ENCODE data around the gene GOLGA6L7.
A peak's percentile ranks its signal among the peaks of the same experiment; 100 is the strongest.
"Not testable (repeated sequence)": the region's sequence is repeated elsewhere in the genome, so short reads cannot be mapped to it uniquely, and the experiment has no call there.

The GOLGA6L7 gene

GRCh38 chr15:28847247-28847646 is 1.2 kb downstream of the GOLGA6L7 start:
- H3K27ac ChIP-seq (ENCODE audit: poor library complexity, severe bottlenecking); H3K36me3 ChIP-seq (ENCODE audit: low read depth): not testable (repeated sequence)
- ATAC-seq (ENCODE audit: low read depth): peak; percentile 76

GRCh38 chr15:28844147-28844546 is 4.3 kb downstream of the GOLGA6L7 start:
- H3K4me1 ChIP-seq (ENCODE audit: insufficient read depth, poor library complexity, severe bottlenecking); H3K4me3 ChIP-seq (ENCODE audit: severe bottlenecking); H3K9me3 ChIP-seq (ENCODE audit: severe bottlenecking); ATAC-seq (ENCODE audit: low read depth); H3K36me3 ChIP-seq (ENCODE audit: low read depth); DNase-seq (ENCODE audit: low spot score); H3K27me3 ChIP-seq (ENCODE audit: insufficient read depth, poor library complexity, severe bottlenecking); H3K27ac ChIP-seq (ENCODE audit: poor library complexity, severe bottlenecking): not testable (repeated sequence)

More at GRCh38 chr15:28847247-28847646, 1.2 kb downstream of the GOLGA6L7 start:
- H3K27me3 ChIP-seq (ENCODE audit: insufficient read depth, poor library complexity, severe bottlenecking); H3K4me3 ChIP-seq (ENCODE audit: severe bottlenecking); H3K4me1 ChIP-seq (ENCODE audit: insufficient read depth, poor library complexity, severe bottlenecking); H3K9me3 ChIP-seq (ENCODE audit: severe bottlenecking); DNase-seq (ENCODE audit: low spot score): not testable (repeated sequence)

- not testable (repeated sequence) for H3K36me3 ChIP-seq (ENCODE audit: low read depth); H3K27me3 ChIP-seq (ENCODE audit: insufficient read depth, poor library complexity, severe bottlenecking); H3K9me3 ChIP-seq (ENCODE audit: severe bottlenecking); H3K27ac ChIP-seq (ENCODE audit: poor library complexity, severe bottlenecking); H3K4me3 ChIP-seq (ENCODE audit: severe bottlenecking); ATAC-seq (ENCODE audit: low read depth); DNase-seq (ENCODE audit: low spot score); H3K4me1 ChIP-seq (ENCODE audit: insufficient read depth, poor library complexity, severe bottlenecking)
Observed at GRCh38 chr15:28843520-28843919, 4.9 kb downstream of the GOLGA6L7 start.

DNA sequence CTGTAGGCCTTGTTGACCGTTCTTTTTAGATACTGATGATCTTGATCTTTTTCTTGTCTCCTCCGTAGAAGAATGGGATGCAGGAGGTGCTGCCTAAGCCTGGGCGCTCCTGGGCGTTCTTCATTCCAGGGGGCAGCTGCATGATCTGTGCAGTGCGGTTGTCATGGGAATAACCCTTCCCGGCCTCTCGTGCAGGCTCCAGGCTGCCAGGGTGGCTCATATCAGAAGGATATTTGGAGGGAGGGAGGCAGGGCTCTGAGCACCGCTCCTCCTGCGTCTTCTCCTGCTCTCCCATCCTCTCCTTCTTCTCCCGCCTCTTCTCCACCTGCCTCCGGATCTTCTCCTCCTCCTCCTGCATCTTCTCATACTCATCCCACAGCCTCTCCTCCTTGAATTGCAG is 6.2 kb downstream of the GOLGA6L7 start:
- not testable (repeated sequence) for H3K27me3 ChIP-seq (ENCODE audit: insufficient read depth, poor library complexity, severe bottlenecking); H3K36me3 ChIP-seq (ENCODE audit: low read depth); H3K4me3 ChIP-seq (ENCODE audit: severe bottlenecking); H3K9me3 ChIP-seq (ENCODE audit: severe bottlenecking); H3K4me1 ChIP-seq (ENCODE audit: insufficient read depth, poor library complexity, severe bottlenecking); ATAC-seq (ENCODE audit: low read depth); H3K27ac ChIP-seq (ENCODE audit: poor library complexity, severe bottlenecking); DNase-seq (ENCODE audit: low spot score)

DNA sequence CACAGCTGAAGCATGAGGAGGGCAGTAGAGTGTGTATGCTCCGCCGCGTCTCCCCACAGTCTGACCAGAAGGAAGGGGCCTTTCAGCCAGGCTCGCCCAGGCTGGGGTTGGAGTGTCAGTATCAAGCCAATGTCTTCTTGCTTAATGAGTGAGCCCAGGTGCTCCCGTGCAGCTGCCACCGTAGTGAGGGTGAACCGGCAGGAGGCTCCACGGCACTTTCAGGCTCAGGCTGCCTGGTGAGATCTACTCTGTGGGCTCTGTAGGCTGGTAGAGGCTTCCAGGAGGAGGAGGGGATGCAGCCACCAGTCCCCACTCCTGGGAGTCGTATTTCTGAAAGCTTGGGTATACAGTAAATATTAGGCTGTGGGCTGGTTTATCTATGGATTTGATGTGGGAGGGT is 8.2 kb downstream of the GOLGA6L7 start:
- not testable (repeated sequence) for H3K4me1 ChIP-seq (ENCODE audit: insufficient read depth, poor library complexity, severe bottlenecking); DNase-seq (ENCODE audit: low spot score); H3K27ac ChIP-seq (ENCODE audit: poor library complexity, severe bottlenecking); H3K27me3 ChIP-seq (ENCODE audit: insufficient read depth, poor library complexity, severe bottlenecking); H3K36me3 ChIP-seq (ENCODE audit: low read depth); H3K9me3 ChIP-seq (ENCODE audit: severe bottlenecking); H3K4me3 ChIP-seq (ENCODE audit: severe bottlenecking)
- 0 out of 3 replicates have a peak, but pooled peaks have one; percentile 22 for ATAC-seq (ENCODE audit: low read depth)

DNA sequence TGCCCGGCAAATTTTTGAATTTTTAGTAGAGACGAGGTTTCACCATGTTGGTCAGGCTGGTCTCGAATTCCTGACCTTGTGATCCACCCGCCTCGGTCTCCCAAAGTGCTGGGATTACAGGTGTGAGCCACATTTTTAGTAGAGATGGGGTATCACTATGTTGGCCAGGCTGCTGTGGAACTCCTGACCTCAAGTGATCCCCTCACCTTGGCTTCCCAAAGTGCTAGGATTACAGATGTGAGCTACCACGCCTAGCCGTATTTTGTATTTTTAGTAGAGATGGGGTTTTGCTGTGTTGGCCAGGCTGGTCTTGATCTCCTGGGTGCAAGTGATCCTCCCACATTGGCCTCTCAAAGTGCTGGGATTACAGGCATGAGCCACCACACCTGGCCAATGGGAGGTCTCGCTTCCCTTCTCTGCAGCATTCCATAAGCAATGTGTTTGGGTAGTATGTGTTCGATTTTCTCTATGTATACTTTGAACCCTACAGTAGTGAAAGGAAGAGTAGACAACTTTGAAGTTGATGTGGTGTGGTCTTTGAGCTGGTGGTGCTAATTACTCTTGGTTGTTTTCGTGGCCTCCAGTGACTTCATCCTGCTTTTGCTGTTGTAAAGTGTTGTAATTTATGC is 13.4 kb downstream of the GOLGA6L7 start:
- not testable (repeated sequence) for H3K4me3 ChIP-seq (ENCODE audit: severe bottlenecking); H3K27me3 ChIP-seq (ENCODE audit: insufficient read depth, poor library complexity, severe bottlenecking); H3K27ac ChIP-seq (ENCODE audit: poor library complexity, severe bottlenecking); H3K4me1 ChIP-seq (ENCODE audit: insufficient read depth, poor library complexity, severe bottlenecking); DNase-seq (ENCODE audit: low spot score); ATAC-seq (ENCODE audit: low read depth); H3K9me3 ChIP-seq (ENCODE audit: severe bottlenecking); H3K36me3 ChIP-seq (ENCODE audit: low read depth)

DNA sequence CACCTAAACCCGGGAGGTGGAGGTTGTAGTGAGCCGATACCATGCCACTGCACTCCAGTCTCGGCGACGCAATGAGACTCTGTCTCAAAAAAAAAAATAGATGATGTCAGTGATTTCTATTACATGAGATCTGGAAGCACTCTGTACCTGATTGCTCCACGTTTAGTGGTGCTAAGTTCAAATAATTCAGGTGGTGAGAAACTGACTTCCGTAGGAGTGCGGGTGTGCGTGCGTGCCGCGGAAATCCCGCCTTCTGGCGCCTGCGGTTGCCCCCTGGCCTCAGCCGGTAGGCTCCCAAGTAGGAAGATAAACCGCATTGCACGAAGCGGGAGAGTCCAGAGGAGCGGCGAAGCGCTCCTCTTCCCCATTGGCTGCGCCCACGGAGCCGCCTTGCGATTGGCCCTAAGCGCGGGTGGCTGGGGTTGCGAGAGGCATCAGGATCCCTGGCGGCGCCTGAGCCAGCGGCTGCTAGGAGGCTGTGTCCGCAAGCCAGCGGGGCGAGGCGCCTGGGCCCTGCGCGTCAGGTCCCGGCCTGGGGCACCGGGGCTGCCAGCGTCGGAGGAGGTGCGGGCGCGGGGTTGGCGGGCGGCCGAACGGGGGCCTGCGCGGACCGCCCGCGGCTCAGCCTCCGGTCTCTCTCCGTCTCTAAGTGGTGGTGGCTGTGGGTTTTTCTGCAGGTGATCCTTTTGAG is 16.4 kb downstream of the GOLGA6L7 start:
- not testable (repeated sequence) for H3K9me3 ChIP-seq (ENCODE audit: severe bottlenecking); H3K4me1 ChIP-seq (ENCODE audit: insufficient read depth, poor library complexity, severe bottlenecking); H3K36me3 ChIP-seq (ENCODE audit: low read depth); DNase-seq (ENCODE audit: low spot score); H3K27ac ChIP-seq (ENCODE audit: poor library complexity, severe bottlenecking); H3K27me3 ChIP-seq (ENCODE audit: insufficient read depth, poor library complexity, severe bottlenecking)
- peak overlapping the region; percentile 30 for H3K4me3 ChIP-seq (ENCODE audit: severe bottlenecking)
- peak; percentile 94 for ATAC-seq (ENCODE audit: low read depth)

DNA sequence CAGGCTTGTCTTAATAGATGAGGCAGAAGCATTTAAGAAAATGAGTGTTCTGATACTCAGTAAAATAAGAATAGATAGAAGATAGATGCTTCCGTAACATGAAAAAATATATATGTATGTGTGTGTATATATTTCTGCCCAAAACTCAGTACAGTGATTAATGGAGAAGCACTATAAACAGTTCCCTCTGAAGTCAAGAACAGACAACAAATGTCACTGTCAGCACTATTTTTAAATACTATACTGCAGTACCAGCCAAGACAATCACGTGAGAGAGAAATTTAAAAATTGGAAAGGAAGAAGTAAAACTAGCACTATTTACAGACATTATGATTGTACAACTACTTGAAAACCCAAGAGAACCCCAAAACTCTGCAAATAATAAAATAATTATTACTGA is 27.0 kb downstream of the GOLGA6L7 start:
- H3K27ac ChIP-seq (ENCODE audit: poor library complexity, severe bottlenecking); H3K36me3 ChIP-seq (ENCODE audit: low read depth); H3K4me1 ChIP-seq (ENCODE audit: insufficient read depth, poor library complexity, severe bottlenecking); H3K9me3 ChIP-seq (ENCODE audit: severe bottlenecking); H3K4me3 ChIP-seq (ENCODE audit: severe bottlenecking); H3K27me3 ChIP-seq (ENCODE audit: insufficient read depth, poor library complexity, severe bottlenecking); DNase-seq (ENCODE audit: low spot score); ATAC-seq (ENCODE audit: low read depth): not testable (repeated sequence)

DNA sequence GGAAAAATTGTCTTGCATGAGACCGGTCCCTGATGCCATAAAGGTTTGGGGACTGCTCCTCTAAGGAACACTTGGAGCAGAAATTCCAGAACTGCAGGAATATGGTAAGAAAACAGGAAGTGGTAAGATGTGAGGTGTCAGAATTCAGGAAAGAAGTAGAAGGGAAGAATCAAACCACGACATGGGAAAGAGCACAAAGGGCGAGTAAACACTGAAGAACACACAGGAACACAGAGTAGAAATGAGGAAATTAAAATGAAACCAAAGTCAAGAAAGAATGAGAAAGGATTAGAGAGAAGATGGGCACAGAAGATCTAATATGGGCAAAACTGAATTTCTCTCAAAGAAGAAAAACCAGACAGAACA is 28.5 kb downstream of the GOLGA6L7 start:
- not testable (repeated sequence) for ATAC-seq (ENCODE audit: low read depth); H3K36me3 ChIP-seq (ENCODE audit: low read depth); H3K9me3 ChIP-seq (ENCODE audit: severe bottlenecking); H3K4me3 ChIP-seq (ENCODE audit: severe bottlenecking); H3K27me3 ChIP-seq (ENCODE audit: insufficient read depth, poor library complexity, severe bottlenecking); DNase-seq (ENCODE audit: low spot score); H3K27ac ChIP-seq (ENCODE audit: poor library complexity, severe bottlenecking); H3K4me1 ChIP-seq (ENCODE audit: insufficient read depth, poor library complexity, severe bottlenecking)

DNA sequence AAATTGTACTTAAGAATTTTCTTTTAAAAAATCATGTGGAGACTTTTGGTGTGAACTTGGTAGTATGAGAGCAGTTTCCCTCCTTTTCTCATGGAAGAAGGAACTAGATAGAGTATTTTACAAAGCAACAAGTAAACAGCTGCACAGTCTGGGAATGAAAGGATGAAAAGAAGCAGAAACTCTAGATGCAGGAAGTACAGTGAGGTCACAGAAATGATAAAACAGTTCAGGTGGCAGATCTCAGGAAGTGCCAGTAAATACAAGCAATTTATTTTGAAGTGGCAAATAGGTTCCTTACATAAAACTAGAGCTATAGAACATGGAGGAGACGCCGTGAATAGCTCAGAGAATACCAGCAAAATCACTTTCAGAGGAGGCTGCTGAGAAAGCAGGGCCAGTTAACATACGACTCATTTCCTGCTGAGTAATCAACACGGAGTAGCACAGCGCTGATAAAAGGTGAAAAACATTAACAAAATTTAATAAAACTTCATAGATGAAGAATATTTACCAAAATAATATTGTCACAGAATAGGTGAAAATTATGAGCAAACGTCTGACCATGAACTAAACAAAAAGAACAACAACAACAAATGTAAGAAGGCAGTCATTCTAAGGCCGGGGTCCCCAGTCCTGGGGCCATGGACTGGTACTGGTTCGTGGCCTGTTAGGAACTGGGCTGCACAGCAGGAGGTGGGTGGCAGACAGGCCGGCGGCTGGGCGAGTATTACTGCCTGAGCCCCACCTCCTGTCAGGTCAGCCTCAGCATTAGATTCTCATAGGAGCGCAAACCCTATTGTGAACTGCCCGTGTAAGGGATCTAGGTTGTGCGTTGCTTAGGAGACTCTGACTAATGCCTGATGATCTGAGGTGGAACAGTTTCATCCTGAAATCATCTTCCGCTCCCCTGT is 29.2 kb downstream of the GOLGA6L7 start:
- not testable (repeated sequence) for H3K4me1 ChIP-seq (ENCODE audit: insufficient read depth, poor library complexity, severe bottlenecking); H3K4me3 ChIP-seq (ENCODE audit: severe bottlenecking); H3K27me3 ChIP-seq (ENCODE audit: insufficient read depth, poor library complexity, severe bottlenecking); DNase-seq (ENCODE audit: low spot score); H3K36me3 ChIP-seq (ENCODE audit: low read depth); H3K9me3 ChIP-seq (ENCODE audit: severe bottlenecking)
- peak overlapping the region; percentile 65 for H3K27ac ChIP-seq (ENCODE audit: poor library complexity, severe bottlenecking)
- peak; percentile 96 for ATAC-seq (ENCODE audit: low read depth)

DNA sequence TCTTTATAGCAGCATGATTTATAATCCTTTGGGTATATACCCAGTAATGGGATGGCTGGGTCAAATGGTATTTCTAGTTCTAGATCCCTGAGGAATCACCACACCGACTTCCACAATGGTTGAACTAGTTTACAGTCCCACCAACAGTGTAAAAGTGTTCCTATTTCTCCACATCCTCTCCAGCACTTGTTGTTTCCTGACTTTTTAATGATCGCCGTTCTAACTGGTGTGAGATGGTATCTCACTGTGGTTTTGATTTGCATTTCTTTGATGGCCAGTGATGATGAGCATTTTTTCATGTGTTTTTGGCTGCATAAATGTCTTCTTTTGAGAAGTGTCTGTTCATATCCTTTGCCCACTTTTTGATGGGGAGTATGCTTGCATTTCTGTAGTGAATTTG is 30.3 kb downstream of the GOLGA6L7 start:
- not testable (repeated sequence) for H3K36me3 ChIP-seq (ENCODE audit: low read depth); H3K9me3 ChIP-seq (ENCODE audit: severe bottlenecking); ATAC-seq (ENCODE audit: low read depth); DNase-seq (ENCODE audit: low spot score); H3K4me3 ChIP-seq (ENCODE audit: severe bottlenecking); H3K27me3 ChIP-seq (ENCODE audit: insufficient read depth, poor library complexity, severe bottlenecking); H3K4me1 ChIP-seq (ENCODE audit: insufficient read depth, poor library complexity, severe bottlenecking)
- peak overlapping the region; percentile 65 for H3K27ac ChIP-seq (ENCODE audit: poor library complexity, severe bottlenecking)

All from RWPE2 (cell line).